H7 (cell line): ENCODE data around the gene RUNX2. TPM values are rescaled to one million over a fixed set of nuclear protein-coding genes. Genes with fewer than 3 reads are reported as not detected.
A peak's percentile ranks its signal among the peaks of the same experiment; 100 is the strongest.
"Not testable (repeated sequence)": the region's sequence is repeated elsewhere in the genome, so short reads cannot be mapped to it uniquely, and the experiment has no call there.

Experiments used
- DNase-seq: peaks from one replicate; pipeline ENCODE4 v3.0.0; 2012
- H3K27me3 ChIP-seq: 2 replicates; pipeline ENCODE4 v1.6.0; 2011; ENCODE audit warnings: mild to moderate bottlenecking, low read length; ENCODE audit not compliant: control insufficient read depth, insufficient read depth
- H3K36me3 ChIP-seq: replicated peaks from 2 replicates; pipeline ENCODE4 v1.5.1; 2011; ENCODE audit warnings: low read length; ENCODE audit not compliant: control insufficient read depth, insufficient read depth
- H3K4me3 ChIP-seq: 2 replicates; pipeline ENCODE4 v1.5.1; 2011; ENCODE audit warnings: low read depth, mild to moderate bottlenecking, control low read depth, low read length, moderate library complexity; ENCODE audit not compliant: insufficient read depth
- total RNA-seq: library from RNA; depleted of rRNA; stranded (reverse); fragments of >200 nt; shearing (Covaris generic); gene quantifications from 2 replicates; pipeline ENCODE4 v1.2.3, GENCODE V29; 2014

Gene RUNX2
- total RNA-seq, 1 experiment from 2014 or later: 0.14 TPM

DNA sequence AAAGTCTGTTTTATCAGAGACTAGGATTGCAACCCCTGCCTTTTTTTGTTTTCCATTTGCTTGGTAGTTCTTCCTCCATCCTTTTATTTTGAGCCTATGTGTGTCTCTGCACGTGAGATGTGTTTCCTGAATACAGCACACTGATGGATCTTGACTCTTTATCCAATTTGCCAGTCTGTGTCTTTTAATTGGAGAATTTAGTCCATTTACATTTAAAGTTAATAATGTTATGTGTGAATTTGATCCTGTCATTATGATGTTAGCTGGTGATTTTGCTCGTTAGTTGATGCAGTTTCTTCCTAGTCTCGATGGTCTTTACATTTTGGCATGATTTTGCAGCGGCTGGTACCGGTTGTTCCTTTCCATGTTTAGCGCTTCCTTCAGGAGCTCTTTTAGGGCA is 345.0 kb downstream of the RUNX2 start:
- not testable (repeated sequence) for H3K36me3 ChIP-seq, H3K27me3 ChIP-seq, DNase-seq, H3K4me3 ChIP-seq

DNA sequence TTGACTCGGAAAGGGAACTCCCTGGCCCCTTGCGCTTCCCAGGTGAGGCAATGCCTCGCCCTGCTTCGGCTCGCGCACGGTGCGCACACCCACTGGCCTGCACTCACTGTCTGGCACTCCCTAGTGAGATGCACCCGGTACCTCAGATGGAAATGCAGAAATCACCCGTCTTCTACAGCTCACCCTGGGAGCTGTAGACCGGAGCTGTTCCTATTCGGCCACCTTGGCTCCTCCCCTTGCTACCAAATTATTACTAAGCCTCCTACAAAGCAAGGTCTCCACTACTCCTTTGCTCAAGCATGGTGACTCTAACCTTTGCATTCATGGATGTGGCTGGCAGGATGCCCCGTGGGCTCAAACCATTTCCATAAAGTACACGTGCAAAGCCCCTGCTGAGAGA is 347.0 kb downstream of the RUNX2 start:
- DNase-seq, H3K36me3 ChIP-seq, H3K27me3 ChIP-seq: not testable (repeated sequence)
- peak overlapping the region; percentile 33 for H3K4me3 ChIP-seq

DNA sequence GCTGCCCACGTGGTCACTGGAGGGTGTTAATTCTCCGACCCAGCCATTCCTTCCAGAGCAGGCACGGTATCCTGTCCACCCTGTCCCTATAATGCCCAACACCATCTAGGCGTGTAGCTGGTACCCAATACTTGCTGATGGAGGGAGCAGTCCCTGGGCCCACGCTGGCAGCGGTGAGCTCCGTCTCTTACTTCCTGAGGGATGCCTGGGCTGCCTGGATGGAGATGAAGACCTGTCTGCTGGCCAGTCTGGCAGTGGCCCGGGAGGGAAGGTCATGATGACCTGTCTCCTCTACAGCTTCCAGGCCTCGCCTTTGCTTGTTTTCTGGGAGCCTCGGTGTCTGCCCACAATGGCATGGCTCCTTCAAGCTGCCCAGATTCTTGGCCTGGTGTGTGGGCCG is 347.5 kb downstream of the RUNX2 start:
- Histone ChIP-seq H3K36me3 (no peaks in the 10 kb centered on the region), H3K4me3 (no peak overlapping the region), H3K27me3 (no peaks in the 10 kb centered on the region)
- DNase-seq: no peak

DNA sequence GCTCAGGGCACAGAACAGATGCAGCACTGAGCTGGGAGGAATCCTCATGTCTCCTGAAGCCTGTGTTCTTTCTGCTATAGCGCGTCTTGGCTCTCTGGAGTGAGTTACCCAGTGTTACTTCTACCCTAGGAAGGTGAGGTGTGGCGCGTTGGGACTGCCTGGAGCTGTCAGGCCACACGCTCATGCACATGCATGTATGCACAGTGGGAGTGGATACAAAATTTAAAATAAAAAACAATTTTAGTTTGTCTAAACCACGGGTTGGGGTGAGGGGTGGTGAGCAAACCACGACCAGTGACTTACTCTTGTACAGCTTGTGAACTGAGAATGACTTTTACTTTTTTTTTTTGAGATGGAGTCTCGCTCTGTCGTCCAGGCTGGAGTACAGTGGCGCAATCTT is 348.2 kb downstream of the RUNX2 start:
- no peaks in the 10 kb centered on the region for H3K27me3 ChIP-seq
- no peak overlapping the region for H3K4me3 ChIP-seq
- DNase-seq: no peak

DNA sequence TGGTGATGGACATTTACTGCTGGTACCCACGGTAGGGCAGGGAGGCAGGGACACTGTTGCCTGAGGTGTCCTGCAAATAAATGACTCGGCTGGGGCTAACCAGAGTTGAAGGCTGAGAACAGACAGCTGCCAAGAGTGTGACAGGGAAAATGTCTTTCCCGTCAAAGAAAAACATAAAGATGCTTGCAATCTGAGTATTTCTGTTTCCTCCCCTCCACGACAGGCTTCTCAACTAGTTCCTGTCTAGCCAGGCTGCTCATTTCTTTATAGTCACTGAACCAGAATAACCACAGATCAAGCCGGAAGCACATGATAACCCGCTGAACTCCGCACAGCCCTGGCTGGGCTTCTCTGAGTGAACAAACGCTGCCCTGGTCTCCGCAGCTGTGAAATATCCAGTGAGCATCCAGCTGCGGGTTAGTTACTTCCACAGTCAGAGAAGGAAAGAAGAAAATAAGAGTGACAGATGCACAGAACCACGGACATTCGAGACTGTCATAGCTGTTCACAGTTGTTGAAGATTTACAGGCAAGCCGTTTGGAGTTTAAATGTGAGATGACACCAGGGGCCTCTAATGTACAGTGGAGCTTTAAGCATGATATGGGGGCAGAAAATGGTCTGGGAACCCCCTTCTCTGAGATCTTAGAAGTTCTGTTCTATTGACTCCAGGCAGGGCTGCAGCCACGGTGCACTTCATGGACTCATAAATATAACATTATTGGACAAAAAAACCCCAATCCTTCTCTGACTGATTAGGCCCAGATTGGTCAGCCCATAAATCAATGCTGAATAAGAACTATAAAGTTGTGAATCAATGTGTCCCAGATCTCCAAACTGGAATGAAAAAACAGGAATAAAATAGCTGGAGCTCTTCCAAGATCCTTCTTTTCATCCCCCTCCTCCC is 349.5 kb downstream of the RUNX2 start:
- no peaks in the 10 kb centered on the region for H3K36me3 ChIP-seq
- H3K27me3 ChIP-seq: no peaks in the 10 kb centered on the region
- no peak for DNase-seq
- no peak overlapping the region for H3K4me3 ChIP-seq

More for the DNA sequence above, 348.2 kb downstream of the RUNX2 start:
- H3K36me3 ChIP-seq: no peaks in the 10 kb centered on the region

DNA sequence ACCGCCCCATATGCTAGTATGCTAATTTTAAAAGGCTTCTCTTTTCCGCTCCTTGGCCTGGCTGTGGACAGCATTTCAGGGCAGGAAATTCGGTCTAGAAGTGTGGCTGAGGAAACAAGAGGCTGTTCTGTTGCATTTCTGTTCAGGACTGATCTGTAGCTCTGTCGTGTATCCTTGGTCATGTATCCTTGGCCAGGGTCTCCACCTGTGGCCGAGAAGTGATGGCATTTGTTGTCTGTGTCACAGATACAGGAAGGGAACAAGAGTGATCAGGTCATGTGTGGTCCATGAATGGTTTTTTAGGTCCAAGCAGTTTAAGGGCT is 350.1 kb downstream of the RUNX2 start:
- no peak for DNase-seq
- Histone ChIP-seq H3K27me3 (no peaks in the 10 kb centered on the region), H3K4me3 (no peak overlapping the region), H3K36me3 (no peaks in the 10 kb centered on the region)

DNA sequence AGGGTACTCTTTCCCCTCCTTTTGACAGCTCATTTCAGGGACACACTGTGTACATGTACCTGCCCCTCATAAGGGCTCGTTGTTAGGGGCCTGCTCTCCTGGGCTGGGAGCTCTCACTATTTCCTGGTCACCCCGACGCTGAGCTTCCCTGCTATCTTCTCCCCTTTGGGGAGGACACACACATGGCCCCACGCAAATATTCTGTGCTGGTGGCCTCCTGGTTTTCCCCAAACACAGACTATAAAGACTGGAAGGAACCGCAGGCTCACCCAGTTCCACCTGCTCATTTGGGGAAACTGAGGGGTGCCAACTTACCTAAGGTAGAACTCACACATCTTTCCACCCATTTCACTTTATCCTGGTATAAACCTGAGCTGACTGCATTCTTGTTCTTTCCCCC is 351.0 kb downstream of the RUNX2 start:
- no peak overlapping the region for H3K4me3 ChIP-seq
- DNase-seq: no peak
- H3K36me3 ChIP-seq: no peaks in the 10 kb centered on the region
- H3K27me3 ChIP-seq: no peaks in the 10 kb centered on the region

DNA sequence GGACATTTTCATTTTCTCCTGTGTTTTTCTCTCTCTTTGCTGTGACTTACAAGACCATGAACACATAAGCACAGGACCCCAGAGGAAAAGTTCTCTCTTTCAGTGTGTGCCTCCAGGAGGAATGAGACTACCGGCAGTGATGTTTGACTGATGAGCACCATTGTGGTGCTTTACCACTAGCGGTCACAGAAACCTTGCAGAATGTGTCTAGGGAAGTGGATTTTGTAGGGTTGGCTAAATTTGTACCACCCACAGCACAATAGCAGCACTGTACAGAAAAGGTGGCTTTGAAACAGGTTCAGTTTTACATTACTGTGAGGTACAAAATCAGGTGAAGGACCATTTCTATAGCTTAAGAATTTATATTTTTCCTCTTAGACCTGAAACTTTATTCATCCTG is 351.5 kb downstream of the RUNX2 start:
- no peaks in the 10 kb centered on the region for H3K36me3 ChIP-seq
- no peak for DNase-seq
- H3K27me3 ChIP-seq: no peaks in the 10 kb centered on the region
- no peak overlapping the region for H3K4me3 ChIP-seq

DNA sequence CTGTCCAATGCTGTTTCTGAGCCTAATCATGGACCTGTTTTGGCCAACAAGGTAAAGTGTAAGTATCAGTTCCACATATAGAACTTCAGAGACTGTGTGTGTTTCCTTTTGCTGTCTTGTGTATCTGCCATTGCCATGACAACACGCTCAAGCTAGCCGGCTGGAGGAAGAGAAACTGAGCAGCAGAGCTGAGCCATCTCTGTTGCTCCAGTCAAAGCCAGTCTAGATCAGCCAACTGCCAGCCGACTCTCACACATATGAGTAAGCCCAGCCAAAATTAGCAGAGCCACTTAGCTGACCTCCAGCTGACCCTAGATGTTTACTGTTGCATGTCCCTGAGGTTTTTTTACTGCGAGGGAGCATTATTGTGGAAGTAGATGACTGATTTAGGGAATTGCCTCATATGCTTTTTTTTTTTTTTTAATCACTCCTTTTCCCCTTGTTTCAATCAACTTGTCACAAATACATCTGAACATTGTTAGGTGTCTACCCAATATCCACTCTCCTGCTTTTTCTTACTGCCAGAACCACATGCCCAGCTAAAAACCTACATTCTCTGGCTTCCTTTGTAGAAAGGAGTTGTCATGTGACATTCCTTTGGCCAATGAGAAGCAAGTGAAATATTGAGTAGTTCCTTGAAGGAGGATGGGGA is 353.9 kb downstream of the RUNX2 start:
- no peak for DNase-seq
- no peaks in the 10 kb centered on the region for H3K27me3 ChIP-seq
- no peak overlapping the region for H3K4me3 ChIP-seq
- H3K36me3 ChIP-seq: no peaks in the 10 kb centered on the region

DNA sequence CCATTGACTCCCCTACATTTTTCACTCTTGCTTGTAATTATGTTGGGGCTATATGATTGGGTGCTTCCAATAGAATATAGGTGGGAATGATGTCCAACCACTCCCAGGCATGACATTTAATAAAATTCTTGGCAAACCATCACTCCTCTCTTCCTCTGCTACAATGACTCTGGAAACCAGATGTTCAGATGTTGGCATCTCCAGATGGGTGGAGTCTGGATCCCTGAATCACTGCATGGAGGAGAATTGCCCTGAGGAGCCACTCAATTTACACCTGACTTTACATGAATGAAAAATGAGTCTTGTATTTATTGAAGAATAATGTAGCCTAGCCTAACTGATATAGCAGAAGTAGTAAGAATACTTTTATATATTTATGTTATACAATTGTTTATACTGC is 356.3 kb downstream of the RUNX2 start:
- Histone ChIP-seq H3K36me3 (no peaks in the 10 kb centered on the region), H3K27me3 (no peaks in the 10 kb centered on the region), H3K4me3 (no peak overlapping the region)
- no peak for DNase-seq

DNA sequence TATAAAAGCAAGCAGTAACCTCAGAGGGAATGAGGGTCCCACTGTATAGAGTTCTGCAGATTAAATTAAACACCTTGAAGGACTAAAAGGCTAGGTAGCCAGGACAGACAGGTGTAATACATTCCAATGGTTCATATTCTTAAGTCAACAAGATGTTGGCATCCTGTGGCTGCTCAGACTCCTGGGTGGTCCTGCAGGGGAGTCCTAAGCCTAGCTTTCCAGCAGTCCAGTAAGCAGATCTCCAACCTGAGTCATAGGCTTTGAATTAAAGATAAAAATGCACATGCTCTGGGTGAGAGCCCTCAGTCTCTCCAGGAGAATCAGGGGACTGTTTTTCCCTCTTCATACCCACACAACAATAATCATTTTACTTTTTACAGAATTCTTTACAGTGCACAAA is 356.9 kb downstream of the RUNX2 start:
- Histone ChIP-seq H3K36me3 (no peaks in the 10 kb centered on the region), H3K4me3 (no peak overlapping the region)
- no peak for DNase-seq

DNA sequence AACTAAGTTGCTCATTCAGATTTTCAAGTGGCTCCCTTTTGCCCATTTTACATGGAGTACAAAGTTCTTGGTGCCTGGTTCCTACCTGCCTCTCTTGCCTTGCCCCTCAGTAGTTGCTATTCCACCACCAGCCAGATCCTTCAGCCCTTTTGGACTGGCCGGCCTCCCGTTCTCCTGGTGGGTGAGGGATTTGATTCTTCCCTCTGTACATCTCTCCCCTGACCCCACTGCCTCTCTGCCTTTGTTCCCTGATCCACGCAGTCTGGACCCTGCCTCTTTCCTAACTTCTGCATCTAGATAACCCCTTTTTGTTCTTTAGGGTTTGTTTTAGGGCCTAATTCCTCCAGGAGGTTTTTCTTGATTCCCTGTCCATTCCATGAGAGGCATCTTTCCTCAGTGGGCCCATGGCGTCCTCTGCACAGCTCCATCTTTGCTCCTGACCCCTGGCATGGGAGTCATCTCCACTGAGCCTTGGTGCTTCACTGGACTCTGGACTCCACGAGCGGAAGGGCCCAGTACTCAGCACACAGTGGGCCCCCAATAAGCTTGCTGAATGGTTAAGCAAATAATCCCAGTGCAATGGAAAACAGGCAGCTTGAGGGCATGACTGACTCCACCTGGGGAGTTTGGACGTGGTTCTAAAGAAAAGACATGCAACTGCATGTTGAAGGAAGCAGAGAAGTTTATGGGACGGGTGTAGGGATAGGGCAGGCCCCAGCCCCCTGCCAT is 358.9 kb downstream of the RUNX2 start:
- Histone ChIP-seq H3K27me3 (no peaks in the 10 kb centered on the region), H3K4me3 (no peak overlapping the region), H3K36me3 (no peaks in the 10 kb centered on the region)
- no peak for DNase-seq

More for the DNA sequence above, 356.9 kb downstream of the RUNX2 start:
- no peaks in the 10 kb centered on the region for H3K27me3 ChIP-seq

DNA sequence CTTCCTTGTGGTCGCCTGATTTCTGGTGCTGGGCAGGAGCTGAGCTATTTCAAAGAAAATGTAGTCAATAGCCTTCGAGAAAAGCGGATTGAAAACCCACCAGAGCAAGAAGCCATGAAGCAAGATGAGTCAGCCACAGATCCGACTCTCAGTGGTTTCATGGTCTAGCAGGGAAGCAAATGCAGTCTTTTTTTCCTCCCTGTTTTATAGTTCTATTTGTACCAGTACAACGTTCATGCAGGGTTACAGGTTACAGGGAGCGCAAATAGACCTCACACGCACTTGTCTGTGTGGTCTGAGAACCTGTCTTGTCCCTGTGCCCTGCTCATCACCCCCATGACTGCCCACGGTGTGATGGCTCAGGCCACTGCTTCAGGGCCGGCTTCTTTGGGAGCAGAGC is 359.4 kb downstream of the RUNX2 start:
- H3K27me3 ChIP-seq: no peaks in the 10 kb centered on the region
- no peaks in the 10 kb centered on the region for H3K36me3 ChIP-seq
- no peak overlapping the region for H3K4me3 ChIP-seq
- no peak for DNase-seq

DNA sequence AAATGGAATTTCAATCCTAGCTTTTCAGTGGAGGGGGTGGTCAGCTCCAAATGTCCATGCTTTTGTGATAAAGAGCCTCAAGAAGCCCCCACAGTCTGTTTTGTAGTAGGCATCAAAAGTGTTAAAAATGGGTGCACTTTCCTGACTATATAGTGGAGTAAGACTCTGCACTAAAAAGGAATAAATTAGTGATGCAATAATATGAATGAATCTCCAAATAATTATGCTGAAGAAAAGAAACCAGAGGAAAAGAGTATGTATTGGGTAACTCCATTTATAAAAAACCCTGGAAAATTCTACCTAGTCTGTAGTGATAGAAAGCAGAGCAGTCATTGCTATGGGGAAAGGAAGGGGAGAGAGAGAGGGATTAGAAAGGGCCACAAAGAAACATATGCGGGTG is 360.1 kb downstream of the RUNX2 start:
- H3K4me3 ChIP-seq: no peak overlapping the region
- no peaks in the 10 kb centered on the region for H3K36me3 ChIP-seq
- no peaks in the 10 kb centered on the region for H3K27me3 ChIP-seq
- DNase-seq: no peak
